SK-N-SH (cell line): Measurements from ENCODE around the gene NPFF. TPM values are rescaled to one million over a fixed set of nuclear protein-coding genes. Genes with fewer than 3 reads are reported as not detected.
A peak's percentile ranks its signal among the peaks of the same experiment; 100 is the strongest.

Experiments used
- CTCF ChIA-PET: fragments of 300-600, 350-600 bp; formaldehyde crosslinking; extraction: SDS; loops from one replicate; lab custom pipeline; 2021; lab: Yijun Ruan, JAX
- POLR2A ChIA-PET: fragments of 350-600 bp; sonication (Branson Sonifier 250); formaldehyde crosslinking; extraction: SDS; loops from one replicate; lab custom pipeline; 2020; ENCODE audit warnings: antibody characterized with exemption, inconsistent platforms; lab: Yijun Ruan, JAX
- DNase-seq: peaks from one replicate; pipeline ENCODE4 v3.0.0; 2012
- H2AFZ ChIP-seq: fragments of 200-600 bp; sonication (generic); 2 replicates; pipeline ENCODE4 v1.8.1; 2016; ENCODE audit warnings: antibody characterized with exemption, mild to moderate bottlenecking, low read depth
- H3F3A ChIP-seq: fragments of 200-600 bp; sonication (generic); replicated peaks from 2 replicates; pipeline ENCODE3; 2016; ENCODE audit warnings: antibody characterized with exemption, mild to moderate bottlenecking; ENCODE audit not compliant: insufficient read depth
- H3K27ac ChIP-seq, 2 experiments: fragments of 200-500 bp in 1 of 2; fragments of 200-600 bp in 1 of 2; sonication (Bioruptor generic) in 1 of 2; sonication (generic), shearing (Covaris generic) in 1 of 2; 2 replicates each; pipeline versions ENCODE4 v1.5.1 to v1.6.1; 2014 to 2016; ENCODE audit warnings: low read depth in 2 of 2, inconsistent platforms in 1 of 2, low read length in 1 of 2, mild to moderate bottlenecking in 1 of 2, mixed read lengths in 1 of 2
- H3K27me3 ChIP-seq: fragments of 200-600 bp; sonication (generic), shearing (Covaris generic); 2 replicates; pipeline ENCODE4 v1.6.1; 2016; ENCODE audit warnings: mixed run types; ENCODE audit not compliant: insufficient read depth
- H3K36me3 ChIP-seq, 2 experiments: fragments of 200-500 bp in 1 of 2; fragments of 200-600 bp in 1 of 2; sonication (Bioruptor generic) in 1 of 2; sonication (generic) in 1 of 2; replicated peaks in 1 of 2; 2 replicates each; pipeline versions ENCODE3 to v1.5.1; 2014 to 2016; ENCODE audit warnings: low read length in 1 of 2, mild to moderate bottlenecking in 1 of 2; ENCODE audit not compliant: insufficient read depth in 2 of 2, control insufficient read depth in 1 of 2
- H3K4me1 ChIP-seq, 2 experiments: fragments of 200-500 bp in 1 of 2; fragments of 200-600 bp in 1 of 2; sonication (Bioruptor generic) in 1 of 2; sonication (generic), shearing (Covaris generic) in 1 of 2; 2 replicates each; pipeline versions ENCODE4 v1.5.1 to v1.6.1; 2014 to 2016; ENCODE audit warnings: low read depth in 1 of 2, low read length in 1 of 2, mixed run types in 1 of 2; ENCODE audit not compliant: insufficient read depth in 2 of 2, control insufficient read depth in 1 of 2
- H3K4me2 ChIP-seq: fragments of 200-600 bp; sonication (generic), shearing (Covaris generic); 2 replicates; pipeline ENCODE4 v1.6.1; 2017; ENCODE audit warnings: mixed run types
- H3K4me3 ChIP-seq, 2 experiments: fragments of 200-500 bp in 1 of 2; fragments of 200-600 bp in 1 of 2; sonication (Bioruptor generic) in 1 of 2; sonication (generic), shearing (Covaris generic) in 1 of 2; 2 replicates each; pipeline versions ENCODE4 v1.5.1 to v1.8.1; 2014 to 2016; ENCODE audit warnings: low read depth in 2 of 2, inconsistent platforms in 1 of 2, low read length in 1 of 2, mild to moderate bottlenecking in 1 of 2, mixed read lengths in 1 of 2, moderate library complexity in 1 of 2
- H3K79me2 ChIP-seq: fragments of 200-600 bp; sonication (generic); 2 replicates; pipeline ENCODE4 v1.8.1; 2017; ENCODE audit warnings: mild to moderate bottlenecking; ENCODE audit not compliant: insufficient read depth
- H3K9ac ChIP-seq: fragments of 200-600 bp; sonication (generic); 2 replicates; pipeline ENCODE4 v1.6.1; 2017; ENCODE audit warnings: mixed run types
- H3K9me2 ChIP-seq: fragments of 200-600 bp; sonication (generic); 2 replicates; pipeline ENCODE4 v1.6.1; 2017; ENCODE audit warnings: mixed run types
- H3K9me3 ChIP-seq: fragments of 200-600 bp; sonication (generic); 2 replicates; pipeline ENCODE4 v1.6.1; 2017; ENCODE audit warnings: mixed run types, mild to moderate bottlenecking, moderate library complexity
- H4K20me1 ChIP-seq: fragments of 200-600 bp; sonication (generic); 2 replicates; pipeline ENCODE4 v1.6.1; 2017; ENCODE audit warnings: mild to moderate bottlenecking, mixed run types; ENCODE audit not compliant: insufficient read depth
- FOXJ3 ChIP-seq: sonication (generic); formaldehyde crosslinking; IDR thresholded peaks from 2 replicates; pipeline ENCODE4 v1.5.1; 2020; ENCODE audit warnings: mild to moderate bottlenecking, missing genetic modification reagents
- FOXM1 ChIP-seq: IDR thresholded peaks from 2 replicates; pipeline ENCODE4 v1.4.0; 2012; ENCODE audit warnings: low read depth, mild to moderate bottlenecking
- GABPA ChIP-seq: IDR thresholded peaks from 2 replicates; pipeline ENCODE4 v1.4.0; 2012; ENCODE audit warnings: low read depth, mild to moderate bottlenecking
- GATA2 ChIP-seq: sonication (generic); formaldehyde crosslinking; IDR thresholded peaks from 2 replicates; pipeline ENCODE4 v1.5.0; 2020; ENCODE audit warnings: mild to moderate bottlenecking, missing genetic modification reagents
- JUND ChIP-seq: IDR thresholded peaks from 2 replicates; pipeline ENCODE4 v1.4.0; 2012
- MEF2A ChIP-seq: IDR thresholded peaks from 2 replicates; pipeline ENCODE4 v1.4.0; 2012; ENCODE audit warnings: low read depth, borderline replicate concordance
- NFIC ChIP-seq: IDR thresholded peaks from 2 replicates; pipeline ENCODE4 v1.4.0; 2012; ENCODE audit warnings: borderline replicate concordance
- RCOR1 ChIP-seq: fragments of 150-350 bp; IDR thresholded peaks from 2 replicates; pipeline ENCODE4 v1.6.1; 2017; ENCODE audit warnings: antibody characterized with exemption, low read length
- TAF1 ChIP-seq: IDR thresholded peaks from 2 replicates; pipeline ENCODE4 v1.6.1; 2012; ENCODE audit warnings: low read depth, mild to moderate bottlenecking, low read length, moderate library complexity, borderline replicate concordance
- TCF12 ChIP-seq: IDR thresholded peaks from 2 replicates; pipeline ENCODE4 v1.4.0; 2012
- YY1 ChIP-seq: IDR thresholded peaks from 2 replicates; pipeline ENCODE4 v1.4.0; 2012; ENCODE audit warnings: low read depth, mild to moderate bottlenecking
- WGBS: methylation state at CpG from one replicate; pipeline ENCODE4 v1.1.6; 2017; ENCODE audit warnings: low lambda C conversion rate; 5-methylcytosine and 5-hydroxymethylcytosine counted together
- polyA plus RNA-seq, 3 experiments: library from polyadenylated mRNA; depleted of rRNA; stranded (reverse); fragments of >200 nt; gene quantifications; 2 replicates each; pipeline ENCODE4 v1.2.3, GENCODE V29; 2012
- TF ChIP-seq, protein P1 (sequence below): IDR thresholded peaks from 2 replicates; pipeline ENCODE4; 2012

NPFF gene
- polyA plus RNA-seq, 1 of the 3 experiments (the other 2 are of a cell fraction): 0.13 TPM

DNA sequence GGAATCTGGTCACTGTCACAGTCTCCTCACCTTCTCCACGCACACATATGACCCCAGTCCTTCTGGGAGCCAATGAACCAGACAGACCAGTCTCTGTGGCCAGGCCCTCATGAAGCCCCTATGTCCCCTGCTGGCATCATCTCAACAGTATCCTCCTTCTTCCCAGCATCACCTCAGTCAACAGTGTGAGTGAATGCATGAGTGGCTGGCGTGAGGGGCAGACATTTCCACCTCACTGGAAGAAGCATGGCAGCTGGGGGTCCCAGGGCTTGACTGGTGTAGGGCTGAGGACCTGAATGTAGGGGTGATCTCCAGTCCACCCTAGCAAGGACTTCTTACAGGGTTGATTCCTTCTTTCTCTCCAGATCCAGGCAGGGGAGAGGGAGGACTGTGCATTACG, 9.8 kb downstream of the NPFF start:
- H3K4me1 ChIP-seq: peaks cover 20 to 47% of the 10 kb centered on the region in 2 experiments
- H3K9me3 ChIP-seq: no peaks in the 10 kb centered on the region
- WGBS: 81% methylated on average over 3 of the region's 3 CpGs
- no peak overlapping the region; a peak in 1 of 4 replicates for H3K27ac ChIP-seq
- 0 out of 2 replicates have a peak overlapping the region, but pooled peaks have one; percentile 15 for H3K4me2 ChIP-seq
- no peak overlapping the region for H3K4me3 ChIP-seq
- no peak overlapping the region for H3K9ac ChIP-seq
- ChIA-PET POLR2A (no interaction called here), CTCF (interaction anchor here (0.9 to 8.2 kb wide), 7 partner anchors 11 to 199 kb away, joined by 3 to 46 read pairs (median 5); partner anchors contain the start of gene AAAS)
- H2AFZ ChIP-seq: no peak overlapping the region
- no peaks in the 10 kb centered on the region for H3K27me3 ChIP-seq
- no peak for TF ChIP-seq RCOR1
- no peak for TF ChIP-seq TAF1
- TF ChIP-seq JUND: no peak
- TF ChIP-seq TCF12: no peak
- no peak for TF ChIP-seq GATA2 (CRISPR knock-in tag)
- TF ChIP-seq NFIC: no peak
- TF ChIP-seq, protein P1, sequence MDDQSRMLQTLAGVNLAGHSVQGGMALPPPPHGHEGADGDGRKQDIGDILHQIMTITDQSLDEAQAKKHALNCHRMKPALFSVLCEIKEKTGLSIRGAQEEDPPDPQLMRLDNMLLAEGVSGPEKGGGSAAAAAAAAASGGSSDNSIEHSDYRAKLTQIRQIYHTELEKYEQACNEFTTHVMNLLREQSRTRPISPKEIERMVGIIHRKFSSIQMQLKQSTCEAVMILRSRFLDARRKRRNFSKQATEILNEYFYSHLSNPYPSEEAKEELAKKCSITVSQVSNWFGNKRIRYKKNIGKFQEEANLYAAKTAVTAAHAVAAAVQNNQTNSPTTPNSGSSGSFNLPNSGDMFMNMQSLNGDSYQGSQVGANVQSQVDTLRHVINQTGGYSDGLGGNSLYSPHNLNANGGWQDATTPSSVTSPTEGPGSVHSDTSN: no peak
- TF ChIP-seq FOXM1: no peak
- TF ChIP-seq, all 33 proteins: peak for 0
- no peak for DNase-seq
- H3K9me2 ChIP-seq: no peaks in the 10 kb centered on the region
- H4K20me1 ChIP-seq: no peaks in the 10 kb centered on the region
- peaks cover 43% of the 10 kb centered on the region for H3K79me2 ChIP-seq
- H3K36me3 ChIP-seq: peaks cover 3 to 5% of the 10 kb centered on the region in 2 experiments
- H3F3A ChIP-seq: peaks cover 20% of the 10 kb centered on the region

DNA sequence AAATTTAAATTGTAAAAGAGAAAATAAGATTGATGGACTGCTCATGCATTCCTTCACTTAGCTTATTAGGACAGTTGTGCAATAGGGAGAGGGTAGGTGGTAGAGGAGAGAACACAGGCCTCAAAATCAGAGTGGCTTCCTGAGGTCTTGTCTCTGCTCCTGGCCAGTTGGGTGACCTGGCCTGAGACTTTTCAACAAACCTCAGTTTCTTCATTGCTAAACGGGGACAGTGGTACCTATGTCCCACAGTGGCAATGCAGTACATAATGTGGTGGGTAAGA, 10.6 kb downstream of the NPFF start:
- H3K4me3 ChIP-seq: no peak overlapping the region
- POLR2A ChIA-PET: no interaction called here
- H3K4me2 ChIP-seq: peak overlapping the region; percentile 15
- no peak overlapping the region for H3K9ac ChIP-seq
- no peak for DNase-seq
- no peaks in the 10 kb centered on the region for H3K9me2 ChIP-seq
- H2AFZ ChIP-seq: no peak overlapping the region
- no peak for TF ChIP-seq FOXJ3 (CRISPR knock-in tag)
- TF ChIP-seq GABPA: no peak
- no peak for TF ChIP-seq FOXM1
- TF ChIP-seq MEF2A: no peak
- no peak for TF ChIP-seq YY1
- H3K4me1 ChIP-seq: peaks cover 24 to 45% of the 10 kb centered on the region in 2 experiments
- peaks cover 3 to 5% of the 10 kb centered on the region in 2 experiments for H3K36me3 ChIP-seq
- peaks cover 43% of the 10 kb centered on the region for H3K79me2 ChIP-seq
- 75% methylated on average over 1 of the region's 1 CpG for WGBS
- H3F3A ChIP-seq: peaks cover 27% of the 10 kb centered on the region
- H4K20me1 ChIP-seq: no peaks in the 10 kb centered on the region
- H3K9me3 ChIP-seq: no peaks in the 10 kb centered on the region
- CTCF ChIA-PET: interaction anchor here (1.4 to 1.7 kb wide), 2 partner anchors 11 to 151 kb away, joined by 4 to 5 read pairs; no protein-coding TSS in a partner anchor
- no peak overlapping the region; a peak in 2 of 4 replicates for H3K27ac ChIP-seq
- H3K27me3 ChIP-seq: no peaks in the 10 kb centered on the region
